Measurements from ENCODE around the gene FAM131A.

GRCh38 chr3:184387174-184387714 lies 49.8 kb downstream of the FAM131A start:
- TF ChIP-seq CTCF (IDR thresholded peaks at IDR 0.05) (no peak), POLR2AphosphoS5 (IDR thresholded peaks at IDR 0.05) (no peak), POLR2A (IDR thresholded peaks at IDR 0.05) (no peak)
